C4-2B (cell line): ENCODE measurements around the gene ARHGAP22.

ENCODE experiments used
- ZFX ChIP-seq: fragments of 450-650 bp; IDR thresholded peaks from 2 replicates; pipeline ENCODE4 v1.6.1; 2017
- TF ChIP-seq, protein P1 (sequence below): fragments of 450-650 bp; conservative IDR thresholded peaks from 2 replicates; pipeline ENCODE4 v1.5.1; 2017; ENCODE audit warnings: mild to moderate bottlenecking

GRCh38 chr10:48490946-48491345 lies 113.9 kb downstream of the ARHGAP22 start:
- TF ChIP-seq, protein P1, sequence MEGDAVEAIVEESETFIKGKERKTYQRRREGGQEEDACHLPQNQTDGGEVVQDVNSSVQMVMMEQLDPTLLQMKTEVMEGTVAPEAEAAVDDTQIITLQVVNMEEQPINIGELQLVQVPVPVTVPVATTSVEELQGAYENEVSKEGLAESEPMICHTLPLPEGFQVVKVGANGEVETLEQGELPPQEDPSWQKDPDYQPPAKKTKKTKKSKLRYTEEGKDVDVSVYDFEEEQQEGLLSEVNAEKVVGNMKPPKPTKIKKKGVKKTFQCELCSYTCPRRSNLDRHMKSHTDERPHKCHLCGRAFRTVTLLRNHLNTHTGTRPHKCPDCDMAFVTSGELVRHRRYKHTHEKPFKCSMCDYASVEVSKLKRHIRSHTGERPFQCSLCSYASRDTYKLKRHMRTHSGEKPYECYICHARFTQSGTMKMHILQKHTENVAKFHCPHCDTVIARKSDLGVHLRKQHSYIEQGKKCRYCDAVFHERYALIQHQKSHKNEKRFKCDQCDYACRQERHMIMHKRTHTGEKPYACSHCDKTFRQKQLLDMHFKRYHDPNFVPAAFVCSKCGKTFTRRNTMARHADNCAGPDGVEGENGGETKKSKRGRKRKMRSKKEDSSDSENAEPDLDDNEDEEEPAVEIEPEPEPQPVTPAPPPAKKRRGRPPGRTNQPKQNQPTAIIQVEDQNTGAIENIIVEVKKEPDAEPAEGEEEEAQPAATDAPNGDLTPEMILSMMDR, result no peak
- no peak for TF ChIP-seq ZFX
